A673 (cell line): ENCODE data around the gene ATP8B4.

Source experiments
- EZH2 ChIP-seq: fragments of 200-600 bp; sonication (generic); IDR thresholded peaks from 2 replicates; pipeline ENCODE4 v1.6.1; 2017; ENCODE audit warnings: borderline replicate concordance, low read depth, mild to moderate bottlenecking, mixed read lengths, antibody characterized with exemption, low read length; ENCODE audit not compliant: poor library complexity, severe bottlenecking
- TF ChIP-seq, protein P1 (sequence below): fragments of 300-800, 200-600 bp; sonication (generic); conservative IDR thresholded peaks from 2 replicates; pipeline ENCODE4 v1.5.1; 2017; ENCODE audit warnings: low read depth, mild to moderate bottlenecking, antibody characterized with exemption, low read length, moderate library complexity, mixed read lengths

DNA sequence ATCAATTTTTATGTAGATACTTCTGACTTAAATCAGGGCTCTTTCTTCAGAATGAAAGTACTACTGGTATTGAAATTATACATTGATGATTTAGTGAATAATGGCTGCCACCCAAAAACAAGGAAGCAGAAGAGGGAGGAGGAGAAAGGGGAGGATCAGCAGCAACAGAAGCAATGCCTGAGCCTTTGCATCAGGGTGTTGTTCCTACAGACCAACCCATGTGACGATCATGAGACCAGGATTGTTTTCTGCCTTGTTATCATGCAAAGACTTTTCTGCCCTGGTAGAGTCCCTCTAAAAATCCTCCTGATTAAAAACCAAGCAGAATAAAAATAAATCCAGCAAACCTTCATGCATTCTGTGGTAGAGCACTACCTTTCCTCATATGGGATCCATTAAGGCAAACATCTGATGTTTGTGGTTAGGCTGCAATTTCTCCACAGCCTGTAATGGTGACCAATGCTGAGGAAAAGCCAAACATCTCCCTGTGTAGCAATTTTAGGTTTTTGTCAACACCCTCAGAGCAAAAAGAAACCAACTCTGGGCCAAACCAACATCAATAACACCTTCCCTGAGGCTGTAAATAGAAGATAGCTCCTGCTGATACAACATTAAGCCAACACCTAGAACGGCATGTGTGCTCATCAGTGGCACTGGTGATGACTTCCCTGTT, 191.7 kb downstream of the ATP8B4 start:
- TF ChIP-seq, protein P1, sequence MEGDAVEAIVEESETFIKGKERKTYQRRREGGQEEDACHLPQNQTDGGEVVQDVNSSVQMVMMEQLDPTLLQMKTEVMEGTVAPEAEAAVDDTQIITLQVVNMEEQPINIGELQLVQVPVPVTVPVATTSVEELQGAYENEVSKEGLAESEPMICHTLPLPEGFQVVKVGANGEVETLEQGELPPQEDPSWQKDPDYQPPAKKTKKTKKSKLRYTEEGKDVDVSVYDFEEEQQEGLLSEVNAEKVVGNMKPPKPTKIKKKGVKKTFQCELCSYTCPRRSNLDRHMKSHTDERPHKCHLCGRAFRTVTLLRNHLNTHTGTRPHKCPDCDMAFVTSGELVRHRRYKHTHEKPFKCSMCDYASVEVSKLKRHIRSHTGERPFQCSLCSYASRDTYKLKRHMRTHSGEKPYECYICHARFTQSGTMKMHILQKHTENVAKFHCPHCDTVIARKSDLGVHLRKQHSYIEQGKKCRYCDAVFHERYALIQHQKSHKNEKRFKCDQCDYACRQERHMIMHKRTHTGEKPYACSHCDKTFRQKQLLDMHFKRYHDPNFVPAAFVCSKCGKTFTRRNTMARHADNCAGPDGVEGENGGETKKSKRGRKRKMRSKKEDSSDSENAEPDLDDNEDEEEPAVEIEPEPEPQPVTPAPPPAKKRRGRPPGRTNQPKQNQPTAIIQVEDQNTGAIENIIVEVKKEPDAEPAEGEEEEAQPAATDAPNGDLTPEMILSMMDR = no peak
- TF ChIP-seq EZH2 = no peak
